Stimulated activated CD4-positive, alpha-beta T cell treated with anti-CD3 and anti-CD28 coated beads, Interleukin-1b, Interleukin-23, amount 100 ng/mL, for 24 hours (primary cell): Measurements from ENCODE around the gene ANKS1B.
"Not testable (repeated sequence)": the region's sequence is repeated elsewhere in the genome, so short reads cannot be mapped to it uniquely, and the experiment has no call there.

ENCODE experiments used
- DNase-seq, 4 experiments: peaks; one replicate each; pipeline ENCODE4 v3.0.0-alpha.2; 2020; ENCODE audit warnings: low read depth in 4 of 4, low spot score in 1 of 4

The ANKS1B gene

GRCh38 chr12:99767809-99768208, 216.9 kb downstream of the ANKS1B start:
- no peak for DNase-seq

- DNase-seq: no peak
These were observed 218.3 kb downstream of the ANKS1B start for GRCh38 chr12:99766408-99766807.

- no peak for DNase-seq
These were observed 219.1 kb downstream of the ANKS1B start for GRCh38 chr12:99765469-99766114.

GRCh38 chr12:99759444-99759843, 225.3 kb downstream of the ANKS1B start:
- DNase-seq: no peak

- DNase-seq: no peak
These were observed 225.7 kb downstream of the ANKS1B start for GRCh38 chr12:99758997-99759396.

- DNase-seq: no peak
These were observed 232.0 kb downstream of the ANKS1B start for GRCh38 chr12:99752740-99753139.

GRCh38 chr12:99746538-99746937, 238.2 kb downstream of the ANKS1B start:
- no peak for DNase-seq

- DNase-seq: no peak
These were observed 238.8 kb downstream of the ANKS1B start for GRCh38 chr12:99745895-99746294.

- DNase-seq: no peak
These were observed 239.6 kb downstream of the ANKS1B start for GRCh38 chr12:99745121-99745520.

GRCh38 chr12:99736760-99737269, 247.9 kb downstream of the ANKS1B start:
- DNase-seq: no peak

GRCh38 chr12:99732131-99732530, 252.6 kb downstream of the ANKS1B start:
- DNase-seq: no peak

- no peak for DNase-seq
These were observed 261.8 kb downstream of the ANKS1B start for GRCh38 chr12:99722690-99723486.

GRCh38 chr12:99721715-99722275, 262.9 kb downstream of the ANKS1B start:
- no peak for DNase-seq

GRCh38 chr12:99720083-99720465, 264.7 kb downstream of the ANKS1B start:
- DNase-seq: not testable (repeated sequence)

- not testable (repeated sequence) for DNase-seq
These were observed 265.2 kb downstream of the ANKS1B start for GRCh38 chr12:99719411-99720082.

- not testable (repeated sequence) for DNase-seq
These were observed 268.8 kb downstream of the ANKS1B start for GRCh38 chr12:99715841-99716510.

- not testable (repeated sequence) for DNase-seq
These were observed 269.8 kb downstream of the ANKS1B start for GRCh38 chr12:99714921-99715320.

GRCh38 chr12:99713946-99714520, 270.7 kb downstream of the ANKS1B start:
- DNase-seq: no peak

- DNase-seq: no peak
These were observed 272.5 kb downstream of the ANKS1B start for GRCh38 chr12:99712281-99712680.

- DNase-seq: no peak
These were observed 273.5 kb downstream of the ANKS1B start for GRCh38 chr12:99711246-99711645.

- no peak for DNase-seq
These were observed 275.1 kb downstream of the ANKS1B start for GRCh38 chr12:99709619-99710018.
